Measurements from ENCODE around the gene PRR36.

- TF ChIP-seq CTCF (IDR thresholded peaks at IDR 0.05) (no peak), EZH2phosphoT487 (IDR thresholded peaks at IDR 0.05) (no peak), EZH2 (IDR thresholded peaks at IDR 0.05) (no peak)
Measured at GRCh38 chr19:7847664-7848063, 26.5 kb downstream of the PRR36 start.

Measured in neural progenitor cell (in vitro differentiated cells).